Caco-2 (cell line): Measurements from ENCODE around the gene MOB3C. TPM values are rescaled to one million over a fixed set of nuclear protein-coding genes. Genes with fewer than 3 reads are reported as not detected.

Experiments
- BruUV-seq: library from RNA; stranded (reverse); fragments of 400-500 nt; replicated peaks from 2 replicates; lab custom pipeline; 2021; lab: Mats Ljungman, UMichigan
- CTCF ChIA-PET: fragments of 300-600 bp; sonication (Branson Sonifier 250); formaldehyde crosslinking; loops from one replicate; lab custom pipeline; 2022; ENCODE audit warnings: antibody characterized with exemption; lab: Charles Lee
- POLR2A ChIA-PET: fragments of 300-600 bp; sonication (Branson Sonifier 250); formaldehyde crosslinking; loops from one replicate; lab custom pipeline; 2022; ENCODE audit warnings: antibody characterized with exemption; lab: Charles Lee
- DNase-seq, 2 experiments: peaks; one replicate each; pipeline versions ENCODE4 v3.0.0 to v3.0.0-alpha.2; 2020 to 2022
- H3K27me3 ChIP-seq: replicated peaks from 2 replicates; pipeline ENCODE4 v1.6.0; 2011; ENCODE audit warnings: low read length; ENCODE audit not compliant: control insufficient read depth, insufficient read depth
- H3K36me3 ChIP-seq: 2 replicates; pipeline ENCODE4 v1.5.1; 2011; ENCODE audit warnings: low read length; ENCODE audit not compliant: control insufficient read depth, insufficient read depth
- H3K4me1 ChIP-seq: fragments of 250-450 bp; sonication (Bioruptor Pico); 2 replicates; pipeline ENCODE4 v1.5.1; 2020; ENCODE audit warnings: mild to moderate bottlenecking
- H3K4me3 ChIP-seq: 2 replicates; pipeline ENCODE4 v1.5.1; 2011; ENCODE audit warnings: low read depth, mild to moderate bottlenecking, control low read depth, low read length
- H3K9me3 ChIP-seq: fragments of 250-450 bp; sonication (Bioruptor Pico); 2 replicates; pipeline ENCODE4 v1.5.1; 2020; ENCODE audit warnings: mild to moderate bottlenecking, moderate library complexity
- H3K27ac Mint-ChIP-seq: one replicate; pipeline ENCODE4 v1.8.0; 2022; ENCODE audit warnings: mixed read lengths; ENCODE audit not compliant: unreplicated experiment
- H3K27me3 Mint-ChIP-seq: one replicate; pipeline ENCODE4 v1.8.0; 2022; ENCODE audit warnings: mixed read lengths; ENCODE audit not compliant: insufficient read depth, unreplicated experiment
- H3K36me3 Mint-ChIP-seq: one replicate; pipeline ENCODE4 v1.8.0; 2022; ENCODE audit warnings: mild to moderate bottlenecking, mixed read lengths; ENCODE audit not compliant: insufficient read depth, unreplicated experiment
- H3K4me1 Mint-ChIP-seq: one replicate; pipeline ENCODE4 v1.8.0; 2022; ENCODE audit warnings: low read depth, mixed read lengths; ENCODE audit not compliant: unreplicated experiment
- H3K4me3 Mint-ChIP-seq: one replicate; pipeline ENCODE4 v1.8.0; 2022; ENCODE audit warnings: mild to moderate bottlenecking, moderate library complexity, mixed read lengths; ENCODE audit not compliant: unreplicated experiment
- H3K9me3 Mint-ChIP-seq: one replicate; pipeline ENCODE4 v1.8.0; 2022; ENCODE audit warnings: mixed read lengths; ENCODE audit not compliant: unreplicated experiment
- CTCF ChIP-seq, 2 experiments: fragments of 200-600 bp in 1 of 2; IDR thresholded peaks; 1 replicate in 1 of 2; 2 replicates in 1 of 2; pipeline versions ENCODE4 v1.5.1 to v1.8.0; 2011 to 2022; ENCODE audit warnings: antibody characterized with exemption in 1 of 2, control low read depth in 1 of 2, inconsistent platforms in 1 of 2, low read depth in 1 of 2, low read length in 1 of 2, mild to moderate bottlenecking in 1 of 2, moderate library complexity in 1 of 2; ENCODE audit not compliant: insufficient read depth in 1 of 2, severe bottlenecking in 1 of 2, unreplicated experiment in 1 of 2
- intact Hi-C: fragments of 100-400 bp; cut with micrococcal nuclease; formaldehyde crosslinking; loops from one replicate; pipeline ENCODE4 v1.10.0; 2022; ENCODE audit not compliant: unreplicated experiment
- total RNA-seq: library from RNA; stranded (reverse); gene quantifications from 2 replicates; pipeline ENCODE4 v1.2.3, GENCODE V29; 2022

Gene MOB3C
- total RNA-seq, 1 experiment from 2014 or later: 1.6 TPM

- no peak for TF ChIP-seq CTCF (IDR thresholded peaks at IDR 0.05; ENCODE audit: insufficient read depth in 1 of 2, low read depth in 1 of 2, low read length in 1 of 2, severe bottlenecking in 1 of 2, unreplicated experiment in 1 of 2)
- Mint-ChIP-seq H3K4me3 (no peak overlapping the region), H3K36me3 (peaks cover 8% of the 10 kb centered on the region), H3K27me3 (no peaks in the 10 kb centered on the region), H3K9me3 (no peaks in the 10 kb centered on the region), H3K27ac (no peak overlapping the region), H3K4me1 (no peaks in the 10 kb centered on the region)
- no peak for DNase-seq
- ChIA-PET POLR2A (no interaction called here), CTCF (no interaction called here)
- Histone ChIP-seq H3K27me3 (no peaks in the 10 kb centered on the region), H3K9me3 (no peaks in the 10 kb centered on the region), H3K4me1 (no peaks in the 10 kb centered on the region), H3K4me3 (no peak overlapping the region), H3K36me3 (no peaks in the 10 kb centered on the region; the same call in 1 of the 2 replicates)
- no TSS peak for BruUV-seq
- intact Hi-C loops: no loop called here
Measured at GRCh38 chr1:46575300-46575699, 41.3 kb downstream of the MOB3C start.

GRCh38 chr1:46571691-46572225, 44.9 kb downstream of the MOB3C start:
- no peaks in the 10 kb centered on the region for H3K9me3 ChIP-seq
- H3K4me3 ChIP-seq: no peak overlapping the region
- DNase-seq: no peak
- no peaks in the 10 kb centered on the region for H3K9me3 Mint-ChIP-seq
- H3K36me3 Mint-ChIP-seq: no peaks in the 10 kb centered on the region
- H3K4me1 ChIP-seq: no peaks in the 10 kb centered on the region
- H3K36me3 ChIP-seq: no peaks in the 10 kb centered on the region; the same call in 1 of the 2 replicates
- CTCF ChIA-PET: no interaction called here
- H3K27ac Mint-ChIP-seq: no peak overlapping the region
- no peak for TF ChIP-seq CTCF (IDR thresholded peaks at IDR 0.05; ENCODE audit: insufficient read depth in 1 of 2, low read depth in 1 of 2, low read length in 1 of 2, severe bottlenecking in 1 of 2, unreplicated experiment in 1 of 2)
- intact Hi-C loops: no loop called here
- no peaks in the 10 kb centered on the region for H3K4me1 Mint-ChIP-seq
- H3K27me3 ChIP-seq: no peaks in the 10 kb centered on the region
- BruUV-seq: no TSS peak
- POLR2A ChIA-PET: no interaction called here
- H3K27me3 Mint-ChIP-seq: no peaks in the 10 kb centered on the region
- no peak overlapping the region for H3K4me3 Mint-ChIP-seq

DNA sequence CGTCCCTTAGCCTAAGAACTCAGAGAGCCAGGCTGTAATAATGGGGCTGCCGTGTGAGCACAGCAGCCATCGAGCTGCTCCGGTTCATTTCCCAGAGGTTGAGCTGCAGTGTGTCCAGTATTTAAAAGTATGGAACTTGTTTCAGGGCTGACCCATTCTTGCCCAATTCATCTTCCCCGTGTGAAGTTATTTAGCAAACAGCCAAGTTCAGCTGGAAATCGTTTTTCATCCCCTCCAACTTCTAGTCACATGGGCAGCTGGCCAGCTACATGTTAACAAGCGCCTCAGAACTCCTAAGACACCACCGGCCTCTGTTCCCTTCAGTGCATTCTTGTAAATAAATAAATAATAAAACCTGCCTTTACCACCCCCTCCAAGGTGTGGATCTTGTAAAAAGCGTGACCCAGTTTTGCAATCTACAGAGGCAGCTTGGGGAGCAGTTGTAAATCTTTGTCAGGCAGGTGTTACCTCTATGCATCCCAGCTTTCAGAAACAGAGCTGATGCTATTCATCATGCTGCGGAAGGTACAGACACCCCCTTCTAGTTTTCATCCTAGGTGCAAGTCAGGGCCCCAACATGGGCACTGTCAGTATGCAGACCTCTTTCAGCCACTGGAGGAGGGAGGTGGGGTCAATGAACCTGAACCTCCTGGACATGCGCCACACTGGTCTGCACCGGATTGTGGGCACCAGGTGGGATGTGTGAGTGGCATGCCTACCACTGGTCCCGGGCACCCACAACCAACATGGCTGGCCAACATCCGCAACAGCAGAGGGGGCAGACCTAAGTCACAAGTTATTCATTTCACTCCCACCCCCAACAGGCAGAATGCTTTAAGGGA, 46.5 kb downstream of the MOB3C start:
- Histone ChIP-seq H3K36me3 (no peaks in the 10 kb centered on the region), H3K4me3 (no peak overlapping the region), H3K4me1 (no peaks in the 10 kb centered on the region), H3K9me3 (no peaks in the 10 kb centered on the region), H3K27me3 (no peaks in the 10 kb centered on the region)
- intact Hi-C loops: no loop called here
- no peak overlapping the region for H3K4me3 Mint-ChIP-seq
- DNase-seq: no peak
- ChIA-PET CTCF (no interaction called here), POLR2A (interaction anchor here (0.5 kb wide), 1 partner anchor 32 kb away, joined by 3 read pairs; no protein-coding TSS in a partner anchor)
- H3K9me3 Mint-ChIP-seq: no peaks in the 10 kb centered on the region
- no peaks in the 10 kb centered on the region for H3K4me1 Mint-ChIP-seq
- BruUV-seq: no TSS peak
- H3K27me3 Mint-ChIP-seq: no peaks in the 10 kb centered on the region
- no peak for TF ChIP-seq CTCF (IDR thresholded peaks at IDR 0.05; ENCODE audit: insufficient read depth in 1 of 2, low read depth in 1 of 2, low read length in 1 of 2, severe bottlenecking in 1 of 2, unreplicated experiment in 1 of 2)
- no peak overlapping the region for H3K27ac Mint-ChIP-seq
- no peaks in the 10 kb centered on the region for H3K36me3 Mint-ChIP-seq
